Ramos (cell line): ENCODE measurements around the gene NAPB.

Source experiments
- in situ Hi-C: fragments of 300-500 bp; cut with MboI; formaldehyde crosslinking; loops from one replicate; pipeline ENCODE4 v1.14.3; 2022; ENCODE audit warnings: low sequenced_read_pairs; ENCODE audit not compliant: unreplicated experiment

The NAPB gene

DNA sequence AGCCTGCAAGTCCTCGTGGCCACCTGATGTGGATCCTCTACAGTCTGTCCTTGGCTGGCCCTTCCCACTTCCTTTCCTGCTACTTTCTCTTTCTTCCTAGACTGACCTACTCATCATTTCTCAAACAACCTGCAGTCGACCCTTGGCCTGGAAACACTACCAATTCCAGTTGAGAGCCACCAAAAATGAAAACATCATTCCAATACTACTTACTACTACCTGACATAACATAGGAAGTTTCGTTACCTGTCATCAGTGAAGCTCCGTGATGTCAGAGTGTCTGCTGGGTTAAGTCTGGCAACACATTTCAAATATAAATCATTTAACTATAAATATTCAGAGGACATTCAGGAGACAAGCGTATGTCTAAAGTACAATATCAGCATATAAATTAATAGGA lies 45.5 kb downstream of the NAPB start:
- in situ Hi-C loops: no loop called here

DNA sequence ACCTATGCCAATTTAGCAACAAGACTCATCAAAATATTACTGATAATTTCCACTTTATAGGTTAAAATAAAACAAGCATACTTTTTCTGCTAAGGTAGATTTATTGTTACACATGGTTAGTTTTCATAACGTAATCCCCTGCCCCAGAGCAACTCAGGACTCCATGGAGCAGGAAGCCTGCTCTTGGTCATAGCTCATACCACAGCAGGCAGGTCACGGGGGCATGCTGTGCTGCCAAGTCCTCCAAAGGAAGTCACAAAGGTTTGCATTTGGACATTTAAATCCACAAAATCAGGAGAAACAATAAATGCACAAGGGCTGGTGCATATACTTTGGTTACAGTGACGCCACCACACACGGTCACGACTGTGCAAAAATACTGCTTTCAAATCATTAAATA lies 46.8 kb downstream of the NAPB start:
- in situ Hi-C loops: no loop called here

DNA sequence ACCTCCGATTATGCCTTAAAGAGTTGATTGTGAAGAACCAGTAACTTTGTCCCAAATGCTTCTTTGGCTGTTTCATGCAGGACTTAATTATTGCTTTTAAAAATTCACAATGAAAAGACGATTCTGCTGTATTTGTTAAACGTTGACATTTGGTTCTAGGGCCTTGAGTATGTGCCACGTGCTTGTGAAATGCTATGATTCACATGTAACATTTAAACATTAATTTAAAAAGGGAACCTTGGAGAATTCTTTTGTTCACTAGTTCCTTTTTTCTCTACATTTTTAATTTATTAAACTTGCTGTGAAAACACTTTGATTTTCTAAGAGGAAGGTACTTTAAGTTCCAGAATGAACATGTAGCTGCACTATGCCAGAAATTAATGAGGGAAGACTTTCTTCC lies 49.8 kb downstream of the NAPB start:
- in situ Hi-C loops: no loop called here

DNA sequence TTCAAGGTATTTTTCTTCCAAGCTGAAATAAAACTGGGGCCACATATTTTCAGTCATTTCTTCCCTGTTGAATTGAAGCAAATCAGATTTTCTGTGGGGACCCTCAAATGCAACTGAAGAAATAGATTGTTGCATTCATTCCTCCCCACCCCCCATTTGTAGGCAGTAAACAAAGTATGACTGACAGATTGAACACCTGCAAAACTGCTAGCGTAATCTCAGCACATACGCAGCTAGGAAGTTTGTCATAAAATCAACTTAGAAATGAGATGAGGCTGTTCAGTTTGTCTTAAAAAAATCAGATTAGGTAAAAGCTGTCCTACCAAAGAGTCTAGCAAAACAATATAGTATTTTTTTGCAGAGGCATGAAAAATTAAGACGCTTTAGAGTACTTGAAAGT lies 50.4 kb downstream of the NAPB start:
- in situ Hi-C loops: no loop called here

GRCh38 chr20:23370274-23370673 lies 51.0 kb downstream of the NAPB start:
- in situ Hi-C loops: no loop called here

DNA sequence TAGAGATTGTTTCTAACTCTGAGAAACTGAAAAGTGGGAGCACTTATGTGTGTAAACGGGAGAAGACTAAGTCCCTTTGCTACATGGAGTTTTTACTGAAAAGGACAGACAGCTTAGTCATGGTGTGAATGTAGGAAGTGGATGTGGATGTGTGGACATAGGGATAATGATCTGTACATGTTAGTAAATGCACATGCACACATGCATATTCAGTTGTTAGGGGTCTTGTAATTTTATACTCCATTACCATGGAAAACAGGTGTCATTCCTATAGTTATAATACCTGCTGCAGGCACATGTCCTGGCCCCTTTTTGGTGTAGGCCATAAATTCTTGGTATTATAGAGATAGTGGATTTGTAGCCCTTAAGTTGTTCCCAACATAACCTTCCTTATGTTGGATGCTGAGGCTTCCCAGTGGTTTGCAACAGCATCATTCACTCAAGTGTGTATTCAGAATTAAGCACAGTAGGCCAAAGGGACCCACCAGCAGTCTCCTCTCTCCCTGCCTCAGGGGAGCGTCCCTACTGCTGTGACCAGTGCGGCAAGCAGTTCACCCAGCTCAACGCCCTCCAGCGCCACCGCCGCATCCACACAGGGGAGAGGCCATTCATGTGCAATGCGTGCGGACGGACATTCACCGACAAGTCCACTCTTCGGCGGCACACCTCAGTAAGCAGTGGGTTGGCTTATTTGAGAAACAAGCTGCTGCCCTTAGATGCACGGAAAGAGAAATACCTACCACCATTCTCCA lies 52.0 kb downstream of the NAPB start:
- in situ Hi-C loops: no loop called here

- in situ Hi-C loops: no loop called here
These were observed 52.8 kb downstream of the NAPB start for GRCh38 chr20:23368316-23369071.

- in situ Hi-C loops: no loop called here
These were observed 53.5 kb downstream of the NAPB start for GRCh38 chr20:23367770-23368169.

DNA sequence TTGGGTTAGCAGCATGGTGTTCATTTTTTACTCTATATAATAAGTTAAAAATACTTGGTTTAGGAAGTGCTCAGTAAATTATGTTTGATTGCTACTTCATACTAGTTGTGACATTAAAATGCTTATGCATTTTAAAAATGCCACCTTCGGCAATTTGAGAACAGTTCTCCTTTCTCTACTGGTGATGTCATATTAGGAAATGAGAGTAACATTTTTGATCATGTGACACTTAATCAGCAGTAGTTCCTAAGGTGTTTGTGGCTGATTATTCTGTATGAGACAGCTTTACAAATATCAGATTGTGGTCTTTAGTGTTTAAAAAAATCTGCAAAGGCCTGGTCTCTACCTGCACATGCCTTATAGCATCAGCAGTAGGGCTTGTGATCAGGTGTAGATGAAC lies 54.9 kb downstream of the NAPB start:
- in situ Hi-C loops: no loop called here

DNA sequence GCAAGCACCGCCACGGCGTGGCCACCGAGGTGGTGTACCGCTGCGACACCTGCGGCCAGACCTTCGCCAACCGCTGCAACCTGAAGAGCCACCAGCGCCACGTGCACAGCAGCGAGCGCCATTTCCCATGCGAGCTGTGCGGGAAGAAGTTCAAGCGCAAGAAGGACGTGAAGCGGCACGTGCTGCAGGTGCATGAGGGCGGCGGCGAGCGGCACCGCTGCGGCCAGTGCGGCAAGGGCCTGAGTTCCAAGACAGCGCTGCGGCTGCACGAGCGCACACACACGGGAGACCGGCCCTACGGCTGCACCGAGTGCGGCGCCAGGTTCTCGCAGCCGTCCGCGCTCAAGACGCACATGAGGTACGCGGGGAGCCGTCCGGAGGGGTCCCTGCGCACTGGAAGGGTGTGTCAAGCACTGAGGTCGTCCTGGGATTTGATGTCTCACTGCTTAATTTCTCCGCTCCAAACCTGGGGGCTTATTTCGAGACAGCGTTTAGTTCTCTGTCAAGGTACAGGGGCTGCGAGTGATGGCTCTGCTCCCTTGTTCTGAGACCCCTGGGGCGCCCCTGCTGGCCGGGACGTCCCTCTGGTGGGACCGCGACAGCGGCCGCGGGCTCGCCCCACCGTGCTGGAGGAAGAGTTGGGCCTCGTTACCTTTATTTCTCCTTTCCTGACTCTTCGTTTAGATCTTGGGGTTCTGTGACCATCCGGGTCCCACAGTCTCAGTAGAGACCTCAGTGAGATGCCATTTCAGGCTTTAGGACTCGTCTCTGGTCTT lies 55.7 kb downstream of the NAPB start:
- in situ Hi-C loops: no loop called here

GRCh38 chr20:23363257-23363649 lies 58.0 kb downstream of the NAPB start:
- in situ Hi-C loops: no loop called here

- in situ Hi-C loops: no loop called here
These were observed 58.7 kb downstream of the NAPB start for GRCh38 chr20:23362392-23363256.

GRCh38 chr20:23361476-23362391 lies 59.6 kb downstream of the NAPB start, which contains the start of gene GZF1:
Gene GZF1, plus strand, starts transcription at chr20:23362182. Its CDS starts 2,202 bp downstream, at chr20:23364384.
- in situ Hi-C loops: no loop called here

GRCh38 chr20:23361119-23361475 lies 60.2 kb downstream of the NAPB start:
- in situ Hi-C loops: no loop called here

DNA sequence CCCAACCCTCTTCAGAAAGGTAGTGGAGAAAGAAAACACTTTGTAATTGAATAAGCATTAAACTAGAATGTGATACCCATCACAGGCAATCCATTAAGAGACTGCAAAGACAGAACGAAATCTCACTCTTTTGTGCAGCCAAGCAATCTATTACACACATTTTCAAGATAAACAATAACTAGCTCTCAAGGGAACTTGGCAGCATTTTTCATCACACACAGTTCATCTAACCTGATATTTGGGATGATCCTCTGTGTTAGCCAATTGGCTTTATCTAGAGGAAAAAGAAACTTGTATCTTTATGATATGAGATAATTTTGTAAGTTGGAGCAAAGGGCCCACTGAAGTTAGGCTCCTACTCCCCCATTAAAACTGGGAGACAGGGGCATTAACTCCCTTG lies 60.8 kb downstream of the NAPB start:
- in situ Hi-C loops: no loop called here

GRCh38 chr20:23358923-23359593 lies 62.2 kb downstream of the NAPB start:
- in situ Hi-C loops: no loop called here

GRCh38 chr20:23358563-23358906 lies 62.8 kb downstream of the NAPB start:
- in situ Hi-C loops: no loop called here

- in situ Hi-C loops: no loop called here
These were observed 63.3 kb downstream of the NAPB start for GRCh38 chr20:23357767-23358562.
